GM23338 (cell line): ENCODE results near the gene HRK.

Source experiments
- CREB1 ChIP-seq: fragments of 250-450 bp; sonication (Bioruptor Pico); IDR thresholded peaks from 2 replicates; pipeline ENCODE4 v1.5.0; 2020; ENCODE audit warnings: low read depth, mild to moderate bottlenecking, moderate library complexity
- EZH2 ChIP-seq: fragments of 200-600 bp; sonication (generic); IDR thresholded peaks from one replicate; pipeline ENCODE4 v1.8.0; 2017; ENCODE audit warnings: antibody characterized with exemption, mild to moderate bottlenecking, low read depth; ENCODE audit not compliant: unreplicated experiment
- EZH2phosphoT487 ChIP-seq: fragments of 200-600 bp; sonication (generic); IDR thresholded peaks from one replicate; pipeline ENCODE4 v1.8.1; 2018; ENCODE audit warnings: antibody characterized with exemption; ENCODE audit not compliant: unreplicated experiment
- JUNB ChIP-seq: IDR thresholded peaks from one replicate; pipeline ENCODE4 v1.6.1; 2016; ENCODE audit warnings: antibody characterized with exemption; ENCODE audit not compliant: unreplicated experiment
- NANOG ChIP-seq: IDR thresholded peaks from 2 replicates; pipeline ENCODE4 v1.6.1; 2016; ENCODE audit warnings: antibody characterized with exemption, borderline replicate concordance
- POLR2AphosphoS5 ChIP-seq: IDR thresholded peaks from 2 replicates; pipeline ENCODE4 v1.6.1; 2016; ENCODE audit warnings: antibody characterized with exemption, low read depth
- STAT1 ChIP-seq: IDR thresholded peaks from one replicate; pipeline ENCODE4 v1.6.1; 2016; ENCODE audit warnings: antibody characterized with exemption; ENCODE audit not compliant: unreplicated experiment
- ZNF114 ChIP-seq: fragments of 250-450 bp; sonication (Bioruptor Pico); IDR thresholded peaks from 2 replicates; pipeline ENCODE4 v1.5.0; 2020; ENCODE audit warnings: mild to moderate bottlenecking, moderate library complexity
- ZNF331 ChIP-seq: fragments of 250-450 bp; sonication (Bioruptor Pico); IDR thresholded peaks from 2 replicates; pipeline ENCODE4 v1.5.0; 2020; ENCODE audit warnings: low read depth, mild to moderate bottlenecking, moderate library complexity
- TF ChIP-seq, protein P1 (sequence below), 2 experiments: fragments of 200-600 bp in 1 of 2; sonication (generic) in 1 of 2; conservative IDR thresholded peaks; 2 replicates each; pipeline versions ENCODE4 v1.5.1 to v1.6.1; 2016 to 2017; ENCODE audit warnings: antibody characterized with exemption in 2 of 2, low read depth in 2 of 2, mild to moderate bottlenecking in 2 of 2, moderate library complexity in 1 of 2
- TF ChIP-seq, protein P2 (sequence below): IDR thresholded peaks from one replicate; pipeline ENCODE4 v1.6.1; 2018; ENCODE audit warnings: antibody characterized with exemption; ENCODE audit not compliant: unreplicated experiment
- TF ChIP-seq, protein P3 (sequence below): IDR thresholded peaks from 2 replicates; pipeline ENCODE4 v1.6.1; 2016; ENCODE audit warnings: antibody characterized with exemption

DNA sequence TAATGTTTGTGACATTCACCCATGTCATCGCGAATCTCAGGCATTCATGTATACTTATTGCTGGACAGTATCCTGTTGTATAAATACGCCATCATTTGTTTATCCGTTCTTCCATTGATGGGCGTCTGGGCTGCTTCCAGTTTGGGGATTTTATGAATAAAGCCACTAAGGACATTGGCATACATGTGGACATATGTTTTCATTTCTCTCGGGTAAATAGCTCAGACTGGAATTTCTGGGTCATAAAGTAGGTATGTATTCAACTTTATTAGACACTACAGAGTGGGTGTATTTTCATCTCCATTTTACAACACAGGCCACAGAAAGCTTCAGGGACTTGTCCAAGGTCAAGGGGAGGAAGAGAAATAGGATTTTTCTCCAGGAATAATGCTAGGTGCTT is 48.9 kb downstream of the HRK start:
- TF ChIP-seq, protein P1, sequence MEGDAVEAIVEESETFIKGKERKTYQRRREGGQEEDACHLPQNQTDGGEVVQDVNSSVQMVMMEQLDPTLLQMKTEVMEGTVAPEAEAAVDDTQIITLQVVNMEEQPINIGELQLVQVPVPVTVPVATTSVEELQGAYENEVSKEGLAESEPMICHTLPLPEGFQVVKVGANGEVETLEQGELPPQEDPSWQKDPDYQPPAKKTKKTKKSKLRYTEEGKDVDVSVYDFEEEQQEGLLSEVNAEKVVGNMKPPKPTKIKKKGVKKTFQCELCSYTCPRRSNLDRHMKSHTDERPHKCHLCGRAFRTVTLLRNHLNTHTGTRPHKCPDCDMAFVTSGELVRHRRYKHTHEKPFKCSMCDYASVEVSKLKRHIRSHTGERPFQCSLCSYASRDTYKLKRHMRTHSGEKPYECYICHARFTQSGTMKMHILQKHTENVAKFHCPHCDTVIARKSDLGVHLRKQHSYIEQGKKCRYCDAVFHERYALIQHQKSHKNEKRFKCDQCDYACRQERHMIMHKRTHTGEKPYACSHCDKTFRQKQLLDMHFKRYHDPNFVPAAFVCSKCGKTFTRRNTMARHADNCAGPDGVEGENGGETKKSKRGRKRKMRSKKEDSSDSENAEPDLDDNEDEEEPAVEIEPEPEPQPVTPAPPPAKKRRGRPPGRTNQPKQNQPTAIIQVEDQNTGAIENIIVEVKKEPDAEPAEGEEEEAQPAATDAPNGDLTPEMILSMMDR (conservative IDR thresholded peaks at IDR 0.05; ENCODE audit: low read depth in 2 of 2): no peak
- TF ChIP-seq EZH2 (no peak), CREB1 (CRISPR knock-in tag) (no peak), JUNB (no peak), EZH2phosphoT487 (no peak), ZNF114 (CRISPR knock-in tag) (no peak), ZNF331 (CRISPR knock-in tag) (no peak), POLR2AphosphoS5 (no peak), NANOG (no peak), STAT1 (no peak)
- TF ChIP-seq, protein P2, sequence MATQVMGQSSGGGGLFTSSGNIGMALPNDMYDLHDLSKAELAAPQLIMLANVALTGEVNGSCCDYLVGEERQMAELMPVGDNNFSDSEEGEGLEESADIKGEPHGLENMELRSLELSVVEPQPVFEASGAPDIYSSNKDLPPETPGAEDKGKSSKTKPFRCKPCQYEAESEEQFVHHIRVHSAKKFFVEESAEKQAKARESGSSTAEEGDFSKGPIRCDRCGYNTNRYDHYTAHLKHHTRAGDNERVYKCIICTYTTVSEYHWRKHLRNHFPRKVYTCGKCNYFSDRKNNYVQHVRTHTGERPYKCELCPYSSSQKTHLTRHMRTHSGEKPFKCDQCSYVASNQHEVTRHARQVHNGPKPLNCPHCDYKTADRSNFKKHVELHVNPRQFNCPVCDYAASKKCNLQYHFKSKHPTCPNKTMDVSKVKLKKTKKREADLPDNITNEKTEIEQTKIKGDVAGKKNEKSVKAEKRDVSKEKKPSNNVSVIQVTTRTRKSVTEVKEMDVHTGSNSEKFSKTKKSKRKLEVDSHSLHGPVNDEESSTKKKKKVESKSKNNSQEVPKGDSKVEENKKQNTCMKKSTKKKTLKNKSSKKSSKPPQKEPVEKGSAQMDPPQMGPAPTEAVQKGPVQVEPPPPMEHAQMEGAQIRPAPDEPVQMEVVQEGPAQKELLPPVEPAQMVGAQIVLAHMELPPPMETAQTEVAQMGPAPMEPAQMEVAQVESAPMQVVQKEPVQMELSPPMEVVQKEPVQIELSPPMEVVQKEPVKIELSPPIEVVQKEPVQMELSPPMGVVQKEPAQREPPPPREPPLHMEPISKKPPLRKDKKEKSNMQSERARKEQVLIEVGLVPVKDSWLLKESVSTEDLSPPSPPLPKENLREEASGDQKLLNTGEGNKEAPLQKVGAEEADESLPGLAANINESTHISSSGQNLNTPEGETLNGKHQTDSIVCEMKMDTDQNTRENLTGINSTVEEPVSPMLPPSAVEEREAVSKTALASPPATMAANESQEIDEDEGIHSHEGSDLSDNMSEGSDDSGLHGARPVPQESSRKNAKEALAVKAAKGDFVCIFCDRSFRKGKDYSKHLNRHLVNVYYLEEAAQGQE: no peak
- TF ChIP-seq, protein P3, sequence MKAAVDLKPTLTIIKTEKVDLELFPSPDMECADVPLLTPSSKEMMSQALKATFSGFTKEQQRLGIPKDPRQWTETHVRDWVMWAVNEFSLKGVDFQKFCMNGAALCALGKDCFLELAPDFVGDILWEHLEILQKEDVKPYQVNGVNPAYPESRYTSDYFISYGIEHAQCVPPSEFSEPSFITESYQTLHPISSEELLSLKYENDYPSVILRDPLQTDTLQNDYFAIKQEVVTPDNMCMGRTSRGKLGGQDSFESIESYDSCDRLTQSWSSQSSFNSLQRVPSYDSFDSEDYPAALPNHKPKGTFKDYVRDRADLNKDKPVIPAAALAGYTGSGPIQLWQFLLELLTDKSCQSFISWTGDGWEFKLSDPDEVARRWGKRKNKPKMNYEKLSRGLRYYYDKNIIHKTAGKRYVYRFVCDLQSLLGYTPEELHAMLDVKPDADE: no peak
